Esophagus (tissue), 2 donors: ENCODE results near the gene CCDC187. TPM values are rescaled to one million over a fixed set of nuclear protein-coding genes. Genes with fewer than 3 reads are reported as not detected.

Experiments
- H3K27ac ChIP-seq, 2 donors: one replicate each; pipeline ENCODE4 v1.5.1; 2013; ENCODE audit warnings: low read depth in 2 of 2, mild to moderate bottlenecking in 2 of 2, inconsistent platforms in 1 of 2, low read length in 1 of 2, moderate library complexity in 1 of 2
- H3K27me3 ChIP-seq, 2 donors: one replicate each; pipeline ENCODE4 v1.6.1; 2013; ENCODE audit warnings: low read length in 2 of 2, control low read depth in 1 of 2, mild to moderate bottlenecking in 1 of 2; ENCODE audit not compliant: insufficient read depth in 2 of 2, control insufficient read depth in 1 of 2
- H3K36me3 ChIP-seq, 2 donors: one replicate each; pipeline ENCODE4 v1.6.1; 2013; ENCODE audit warnings: low read length in 1 of 2; ENCODE audit not compliant: control insufficient read depth in 2 of 2, insufficient read depth in 2 of 2
- H3K4me1 ChIP-seq, 2 donors: one replicate each; pipeline ENCODE4 v1.6.1; 2013; ENCODE audit warnings: low read length in 1 of 2; ENCODE audit not compliant: control insufficient read depth in 2 of 2, insufficient read depth in 2 of 2
- H3K4me3 ChIP-seq, 2 donors: one replicate each; pipeline ENCODE4 v1.5.1; 2013; ENCODE audit warnings: low read length in 2 of 2, mild to moderate bottlenecking in 2 of 2, low read depth in 1 of 2, moderate library complexity in 1 of 2
- H3K9me3 ChIP-seq, 2 donors: one replicate each; pipeline ENCODE4 v1.6.1; 2013; ENCODE audit warnings: mild to moderate bottlenecking in 2 of 2, low read depth in 1 of 2, low read length in 1 of 2, moderate library complexity in 1 of 2; ENCODE audit not compliant: control insufficient read depth in 2 of 2, insufficient read depth in 1 of 2
- WGBS, 2 donors: extraction: QIAGEN DNeasy Blood & Tissue Kit; methylation state at CpG; one replicate each; pipeline ENCODE4 v1.1.7; 2013; 5-methylcytosine and 5-hydroxymethylcytosine counted together
- polyA plus RNA-seq, 2 donors: library from polyadenylated mRNA; stranded (reverse); fragments of 200-250 nt; gene quantifications; one replicate each; pipeline ENCODE4 v1.2.3, GENCODE V29; 2013
- donor health status: healthy with polysubstance abuse.
- donor health status: Bipolar disorder and iron deficiency.

CCDC187 gene
- polyA plus RNA-seq, 2 donors, result not detected

GRCh38 chr9:136201609-136202453, 102.1 kb downstream of the CCDC187 start:
- H3K27ac ChIP-seq, result no peak overlapping the region
- no peak overlapping the region for H3K4me3 ChIP-seq
- peaks cover 0 to 3% of the 10 kb centered on the region in 2 donors for H3K9me3 ChIP-seq
- 10% methylated on average over 75 to 85 of the region's 85 CpGs for WGBS, 2 donors
- H3K27me3 ChIP-seq, result peaks cover 14 to 63% of the 10 kb centered on the region in 2 donors
- H3K36me3 ChIP-seq, result no peaks in the 10 kb centered on the region
- H3K4me1 ChIP-seq, result peaks cover 5 to 7% of the 10 kb centered on the region in 2 donors

GRCh38 chr9:136201174-136201573, 102.7 kb downstream of the CCDC187 start:
- no peak overlapping the region for H3K27ac ChIP-seq
- H3K27me3 ChIP-seq, result peaks cover 14 to 69% of the 10 kb centered on the region in 2 donors
- peaks cover 0 to 3% of the 10 kb centered on the region in 2 donors for H3K9me3 ChIP-seq
- peaks cover 7 to 8% of the 10 kb centered on the region in 2 donors for H3K4me1 ChIP-seq
- no peak overlapping the region for H3K4me3 ChIP-seq
- 53 to 63% methylated on average over 13 of the region's 13 CpGs for WGBS, 2 donors
- H3K36me3 ChIP-seq, result no peaks in the 10 kb centered on the region

- 43 to 57% methylated on average over 19 of the region's 19 CpGs for WGBS, 2 donors
- Histone ChIP-seq H3K4me3 (no peak overlapping the region), H3K4me1 (peaks cover 7 to 8% of the 10 kb centered on the region in 2 donors), H3K9me3 (peaks cover 0 to 3% of the 10 kb centered on the region in 2 donors), H3K27ac (no peak overlapping the region), H3K36me3 (no peaks in the 10 kb centered on the region), H3K27me3 (peaks cover 19 to 76% of the 10 kb centered on the region in 2 donors)
Measured at GRCh38 chr9:136200424-136200823, 103.5 kb downstream of the CCDC187 start.

Other genes starting within 250 kb of the CCDC187 start
- gene NACC2, start 208.8 kb downstream of the CCDC187 start, polyA plus RNA-seq, result 1 to 10 TPM; 3.2 to 4.5 TPM
- 10 to 100 TPM; 13.6 to 25.7 TPM for gene TMEM250, start 185.2 kb downstream of the CCDC187 start, polyA plus RNA-seq
- not detected for gene LHX3, start 99.0 kb downstream of the CCDC187 start, polyA plus RNA-seq
- 1 to 10 TPM; 2.6 to 3.6 TPM for gene QSOX2, start 58.3 kb downstream of the CCDC187 start, polyA plus RNA-seq
- gene GPSM1, start 23.4 kb upstream of the CCDC187 start, polyA plus RNA-seq, result 1 to 10 TPM; 1.7 to 4.5 TPM
- gene DNLZ, start 59.6 kb upstream of the CCDC187 start, polyA plus RNA-seq, result 10 to 100 TPM in 1 of 2 donors, 1 to 10 TPM in 1; 7.1 to 10.1 TPM
- gene CARD9, start 69.6 kb upstream of the CCDC187 start, polyA plus RNA-seq, result 1 to 10 TPM; 1.1 to 1.8 TPM
- gene SNAPC4, start 96.1 kb upstream of the CCDC187 start, polyA plus RNA-seq, result 1 to 10 TPM; 3.5 to 6.6 TPM
- gene ENTR1, start 106.5 kb upstream of the CCDC187 start, polyA plus RNA-seq, result 10 to 100 TPM; 20.1 to 24.2 TPM
- 10 to 100 TPM; 32.0 to 38.6 TPM for gene PMPCA, start 106.6 kb upstream of the CCDC187 start, polyA plus RNA-seq
- 10 to 100 TPM in 1 of 2 donors, 1 to 10 TPM in 1; 6.2 to 10.5 TPM for gene INPP5E, start 135.8 kb upstream of the CCDC187 start, polyA plus RNA-seq
- 10 to 100 TPM; 24.3 to 32.9 TPM for gene SEC16A, start 178.9 kb upstream of the CCDC187 start, polyA plus RNA-seq
- gene NOTCH1, start 242.0 kb upstream of the CCDC187 start, polyA plus RNA-seq, result 10 to 100 TPM in 1 of 2 donors, 1 to 10 TPM in 1; 9.6 to 19.8 TPM